ENCODE data around the gene SMO.

DNA sequence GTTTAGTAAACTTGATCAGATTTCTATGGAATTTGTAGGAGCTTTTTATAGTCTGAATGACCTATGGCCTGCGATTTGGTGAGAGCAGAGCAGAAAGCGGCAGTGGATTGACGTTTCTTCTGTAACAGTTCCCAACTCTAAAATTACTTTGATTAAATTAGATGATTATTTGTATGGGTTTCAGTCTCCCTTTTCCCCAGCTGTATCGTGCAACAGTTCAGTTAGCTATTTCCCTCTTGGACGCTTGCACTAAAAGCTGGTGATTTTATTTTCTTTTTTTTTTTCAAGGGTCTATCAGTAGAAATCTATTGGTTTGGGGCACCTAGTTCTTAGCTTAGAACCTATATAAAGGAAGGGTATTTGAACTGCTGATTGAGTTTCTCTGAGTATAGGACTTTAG, 43.2 kb downstream of the SMO start:
- TF ChIP-seq, protein P1, sequence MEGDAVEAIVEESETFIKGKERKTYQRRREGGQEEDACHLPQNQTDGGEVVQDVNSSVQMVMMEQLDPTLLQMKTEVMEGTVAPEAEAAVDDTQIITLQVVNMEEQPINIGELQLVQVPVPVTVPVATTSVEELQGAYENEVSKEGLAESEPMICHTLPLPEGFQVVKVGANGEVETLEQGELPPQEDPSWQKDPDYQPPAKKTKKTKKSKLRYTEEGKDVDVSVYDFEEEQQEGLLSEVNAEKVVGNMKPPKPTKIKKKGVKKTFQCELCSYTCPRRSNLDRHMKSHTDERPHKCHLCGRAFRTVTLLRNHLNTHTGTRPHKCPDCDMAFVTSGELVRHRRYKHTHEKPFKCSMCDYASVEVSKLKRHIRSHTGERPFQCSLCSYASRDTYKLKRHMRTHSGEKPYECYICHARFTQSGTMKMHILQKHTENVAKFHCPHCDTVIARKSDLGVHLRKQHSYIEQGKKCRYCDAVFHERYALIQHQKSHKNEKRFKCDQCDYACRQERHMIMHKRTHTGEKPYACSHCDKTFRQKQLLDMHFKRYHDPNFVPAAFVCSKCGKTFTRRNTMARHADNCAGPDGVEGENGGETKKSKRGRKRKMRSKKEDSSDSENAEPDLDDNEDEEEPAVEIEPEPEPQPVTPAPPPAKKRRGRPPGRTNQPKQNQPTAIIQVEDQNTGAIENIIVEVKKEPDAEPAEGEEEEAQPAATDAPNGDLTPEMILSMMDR (IDR thresholded peaks at IDR 0.05; ENCODE audit: low read depth, low read length, poor library complexity, severe bottlenecking) = no peak
- no peak for TF ChIP-seq EZH2phosphoT487 (IDR thresholded peaks at IDR 0.05; ENCODE audit: borderline replicate concordance, low read length)
